Activated CD4-positive, alpha-beta T cell treated with anti-CD3 and anti-CD28 coated beads, Interleukin-2, amount 10 ng/mL, durations not matched to agents 7 days and 5 days (primary cell): ENCODE data around the gene GPR42. TPM values are rescaled to one million over a fixed set of nuclear protein-coding genes. Genes with fewer than 3 reads are reported as not detected.

Experiments used
- CTCF ChIA-PET: fragments of 350-600 bp; sonication (Branson Sonifier 250); formaldehyde crosslinking; loops from one replicate; lab custom pipeline; 2021; ENCODE audit warnings: antibody characterized with exemption; lab: Charles Lee
- POLR2A ChIA-PET: fragments of 350-600 bp; sonication (Branson Sonifier 250); formaldehyde crosslinking; loops from one replicate; lab custom pipeline; 2021; ENCODE audit warnings: antibody characterized with exemption; lab: Charles Lee
- DNase-seq: peaks from one replicate; pipeline ENCODE4 v3.0.0-alpha.2; 2020
- H3K27ac Mint-ChIP-seq: one replicate; pipeline ENCODE4 v1.8.0; 2021; ENCODE audit warnings: mild to moderate bottlenecking, moderate library complexity, mixed read lengths
- H3K27me3 Mint-ChIP-seq: one replicate; pipeline ENCODE4 v1.8.0; 2021; ENCODE audit warnings: mixed read lengths
- H3K36me3 Mint-ChIP-seq: one replicate; pipeline ENCODE4 v1.8.0; 2021; ENCODE audit warnings: low read depth, mixed read lengths
- H3K4me1 Mint-ChIP-seq: one replicate; pipeline ENCODE4 v1.8.0; 2021; ENCODE audit warnings: mixed read lengths
- H3K4me3 Mint-ChIP-seq: one replicate; pipeline ENCODE4 v1.8.0; 2021; ENCODE audit warnings: mild to moderate bottlenecking, moderate library complexity, mixed read lengths
- H3K9me3 Mint-ChIP-seq: one replicate; pipeline ENCODE4 v1.8.0; 2021; ENCODE audit warnings: mixed read lengths
- total RNA-seq, 2 experiments: library from RNA; stranded (reverse); gene quantifications; one replicate each; pipeline ENCODE4 v1.2.3, GENCODE V29; 2021

GPR42 gene
- total RNA-seq, 2 experiments from 2014 or later = not detected

DNA sequence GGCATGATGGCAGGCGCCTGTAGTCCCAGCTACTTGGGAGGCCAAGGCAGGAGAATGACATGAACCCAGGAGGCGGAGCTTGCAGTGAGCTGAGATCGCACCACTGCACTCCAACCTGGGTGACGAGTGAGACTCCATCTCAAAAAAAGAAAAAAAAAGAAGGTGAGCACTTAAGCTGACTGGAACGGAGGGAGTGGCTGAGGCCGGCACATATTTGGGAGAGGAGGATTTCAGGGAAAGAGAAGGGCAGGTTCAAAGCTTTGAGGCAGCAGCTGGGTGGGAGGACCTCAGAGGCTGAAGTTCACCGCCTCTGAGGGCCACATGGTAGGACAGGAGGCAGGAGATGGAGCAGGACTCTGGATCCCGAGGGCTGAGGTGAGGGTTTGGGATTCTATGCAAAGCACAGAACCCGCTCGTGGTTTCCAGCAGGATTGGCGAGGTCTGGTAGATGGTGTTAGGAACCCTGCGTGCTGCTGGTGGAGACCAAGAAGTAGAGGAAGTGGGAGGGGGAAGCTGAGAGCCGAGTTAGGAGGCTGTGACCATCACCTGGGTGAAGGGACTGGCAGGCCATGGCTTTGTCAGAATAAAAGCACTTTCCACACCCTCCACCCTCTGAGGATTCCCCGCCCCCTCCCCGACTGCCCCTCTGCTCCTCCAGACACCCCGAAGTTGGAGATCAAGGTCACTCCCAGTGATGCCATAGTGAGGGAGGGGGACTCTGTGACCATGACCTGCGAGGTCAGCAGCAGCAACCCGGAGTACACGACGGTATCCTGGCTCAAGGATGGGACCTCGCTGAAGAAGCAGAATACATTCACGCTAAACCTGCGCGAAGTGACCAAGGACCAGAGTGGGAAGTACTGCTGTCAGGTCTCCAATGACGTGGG is 33.5 kb upstream of the GPR42 start:
- peaks cover 16% of the 10 kb centered on the region for H3K4me1 Mint-ChIP-seq
- ChIA-PET CTCF (no interaction called here), POLR2A (no interaction called here)
- H3K36me3 Mint-ChIP-seq = no peaks in the 10 kb centered on the region
- no peak overlapping the region for H3K27ac Mint-ChIP-seq
- H3K9me3 Mint-ChIP-seq = no peaks in the 10 kb centered on the region
- DNase-seq = no peak
- H3K4me3 Mint-ChIP-seq = no peak overlapping the region
- H3K27me3 Mint-ChIP-seq = no peaks in the 10 kb centered on the region

DNA sequence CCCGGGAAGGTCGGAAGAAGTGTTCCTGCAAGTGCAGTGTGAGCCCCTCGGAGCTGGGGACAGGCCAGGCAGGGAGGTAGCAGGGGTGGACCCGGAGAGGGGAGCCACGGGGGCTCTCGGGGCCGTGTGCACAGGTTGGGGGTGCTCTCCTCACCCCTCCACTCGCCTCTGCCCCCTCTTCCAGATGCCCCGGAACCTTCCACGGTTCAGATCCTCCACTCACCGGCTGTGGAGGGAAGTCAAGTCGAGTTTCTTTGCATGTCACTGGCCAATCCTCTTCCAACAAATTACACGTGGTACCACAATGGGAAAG is 32.9 kb upstream of the GPR42 start:
- DNase-seq = no peak
- Mint-ChIP-seq H3K27ac (no peak overlapping the region), H3K36me3 (no peaks in the 10 kb centered on the region), H3K9me3 (no peaks in the 10 kb centered on the region), H3K4me3 (no peak overlapping the region), H3K4me1 (peaks cover 10% of the 10 kb centered on the region), H3K27me3 (no peaks in the 10 kb centered on the region)
- CTCF ChIA-PET = no interaction called here
- POLR2A ChIA-PET = no interaction called here

DNA sequence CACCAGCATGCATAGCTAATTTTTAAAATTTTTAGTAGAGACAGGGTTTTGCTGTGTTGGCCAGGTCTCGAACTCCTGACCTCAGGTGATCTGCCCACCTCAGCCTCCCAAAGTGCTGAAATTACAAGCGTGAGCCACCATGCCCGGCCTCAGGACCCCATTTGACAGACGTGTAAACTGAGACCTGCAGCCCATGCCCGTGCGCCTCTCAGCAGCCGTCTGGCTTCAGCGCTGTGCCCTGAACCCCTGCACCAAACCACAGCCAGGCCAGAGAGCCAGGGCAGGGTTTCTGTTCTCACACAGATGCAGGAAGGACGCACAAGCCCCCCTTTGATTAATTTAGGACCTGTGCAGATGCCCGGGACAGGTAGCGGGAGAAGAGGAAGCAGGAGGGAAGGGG is 30.4 kb upstream of the GPR42 start:
- no peak for DNase-seq
- Mint-ChIP-seq H3K27ac (no peak overlapping the region), H3K4me1 (no peaks in the 10 kb centered on the region), H3K36me3 (no peaks in the 10 kb centered on the region), H3K9me3 (no peaks in the 10 kb centered on the region), H3K4me3 (no peak overlapping the region), H3K27me3 (peaks cover 3% of the 10 kb centered on the region)
- CTCF ChIA-PET = interaction anchor here (0.6 to 2.0 kb wide), 2 partner anchors 13 to 24 kb away, joined by 5 to 6 read pairs; no protein-coding TSS in a partner anchor
- POLR2A ChIA-PET = no interaction called here

DNA sequence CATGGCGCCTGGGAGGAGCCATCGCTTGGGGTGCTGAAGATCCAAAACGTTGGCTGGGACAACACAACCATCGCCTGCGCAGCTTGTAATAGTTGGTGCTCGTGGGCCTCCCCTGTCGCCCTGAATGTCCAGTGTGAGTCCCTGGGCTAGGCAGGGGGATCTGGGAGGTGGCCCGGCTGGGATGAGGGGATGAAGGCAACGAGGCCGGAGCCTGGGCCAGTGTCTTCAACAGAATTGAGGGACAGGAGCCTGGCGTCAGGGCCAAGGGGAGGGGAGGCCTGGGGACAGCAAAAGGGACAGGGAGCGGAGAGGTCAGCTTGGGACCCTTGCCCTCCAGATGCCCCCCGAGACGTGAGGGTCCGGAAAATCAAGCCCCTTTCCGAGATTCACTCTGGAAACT is 29.9 kb upstream of the GPR42 start:
- peaks cover 3% of the 10 kb centered on the region for H3K27me3 Mint-ChIP-seq
- no peak overlapping the region for H3K4me3 Mint-ChIP-seq
- CTCF ChIA-PET = interaction anchor here (2.0 kb wide), 1 partner anchor 12 kb away, joined by 6 read pairs; no protein-coding TSS in a partner anchor
- H3K36me3 Mint-ChIP-seq = no peaks in the 10 kb centered on the region
- no peak for DNase-seq
- no peaks in the 10 kb centered on the region for H3K9me3 Mint-ChIP-seq
- no peak overlapping the region for H3K27ac Mint-ChIP-seq
- POLR2A ChIA-PET = no interaction called here
- H3K4me1 Mint-ChIP-seq = peaks cover 4% of the 10 kb centered on the region

DNA sequence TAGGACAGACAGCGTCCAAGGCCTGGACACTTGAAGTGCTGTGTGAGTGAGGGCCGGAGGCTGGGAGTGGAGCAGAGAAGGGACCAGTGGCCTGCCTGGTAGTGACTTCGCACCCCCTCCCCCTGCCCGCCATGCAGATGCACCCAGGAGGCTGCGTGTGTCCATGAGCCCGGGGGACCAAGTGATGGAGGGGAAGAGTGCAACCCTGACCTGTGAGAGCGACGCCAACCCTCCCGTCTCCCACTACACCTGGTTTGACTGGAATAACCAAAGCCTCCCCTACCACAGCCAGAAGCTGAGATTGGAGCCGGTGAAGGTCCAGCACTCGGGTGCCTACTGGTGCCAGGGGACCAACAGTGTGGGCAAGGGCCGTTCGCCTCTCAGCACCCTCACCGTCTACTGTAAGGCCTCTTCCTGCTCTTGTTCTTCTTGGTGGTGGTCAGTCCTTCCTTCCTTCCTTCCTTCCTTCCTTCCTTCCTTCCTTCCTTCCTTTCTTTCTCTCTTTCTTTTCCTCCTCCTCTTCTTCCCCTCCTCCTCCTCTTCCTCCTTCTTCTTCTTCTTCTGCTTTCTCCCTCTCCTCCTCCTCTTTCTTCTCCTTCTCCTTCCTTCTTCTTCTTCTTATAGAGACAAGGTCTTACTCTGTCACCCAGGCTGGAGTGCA is 29.2 kb upstream of the GPR42 start:
- CTCF ChIA-PET = interaction anchor here (2.0 kb wide), 1 partner anchor 11 kb away, joined by 6 read pairs; no protein-coding TSS in a partner anchor
- Mint-ChIP-seq H3K4me3 (no peak overlapping the region), H3K27ac (no peak overlapping the region), H3K27me3 (peaks cover 3% of the 10 kb centered on the region), H3K4me1 (peaks cover 11% of the 10 kb centered on the region), H3K9me3 (no peaks in the 10 kb centered on the region), H3K36me3 (no peaks in the 10 kb centered on the region)
- no peak for DNase-seq
- POLR2A ChIA-PET = no interaction called here

DNA sequence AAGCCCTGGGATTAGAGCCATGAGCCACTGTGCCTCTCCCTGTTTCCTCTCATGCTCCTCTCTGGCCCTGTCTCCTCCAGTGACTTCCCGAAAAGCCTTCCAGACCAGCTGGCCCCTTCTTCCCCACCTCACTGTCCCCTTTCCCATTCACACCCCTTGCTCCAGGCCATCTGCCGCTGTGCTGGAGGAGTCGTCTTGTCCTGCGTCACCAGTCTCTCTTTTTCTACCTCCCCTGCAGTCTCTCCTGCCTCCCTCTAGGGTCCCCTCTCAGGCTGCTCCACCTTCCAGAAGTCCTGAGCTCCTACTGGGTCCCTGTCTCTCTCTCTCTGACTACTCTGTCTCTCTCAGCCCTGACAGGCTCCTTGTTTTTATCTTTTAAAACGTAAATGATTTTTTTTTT is 28.4 kb upstream of the GPR42 start:
- DNase-seq = no peak
- Mint-ChIP-seq H3K27me3 (peaks cover 3% of the 10 kb centered on the region), H3K27ac (no peak overlapping the region), H3K4me3 (no peak overlapping the region), H3K9me3 (no peaks in the 10 kb centered on the region), H3K36me3 (no peaks in the 10 kb centered on the region), H3K4me1 (peaks cover 18% of the 10 kb centered on the region)
- POLR2A ChIA-PET = no interaction called here
- CTCF ChIA-PET = no interaction called here

DNA sequence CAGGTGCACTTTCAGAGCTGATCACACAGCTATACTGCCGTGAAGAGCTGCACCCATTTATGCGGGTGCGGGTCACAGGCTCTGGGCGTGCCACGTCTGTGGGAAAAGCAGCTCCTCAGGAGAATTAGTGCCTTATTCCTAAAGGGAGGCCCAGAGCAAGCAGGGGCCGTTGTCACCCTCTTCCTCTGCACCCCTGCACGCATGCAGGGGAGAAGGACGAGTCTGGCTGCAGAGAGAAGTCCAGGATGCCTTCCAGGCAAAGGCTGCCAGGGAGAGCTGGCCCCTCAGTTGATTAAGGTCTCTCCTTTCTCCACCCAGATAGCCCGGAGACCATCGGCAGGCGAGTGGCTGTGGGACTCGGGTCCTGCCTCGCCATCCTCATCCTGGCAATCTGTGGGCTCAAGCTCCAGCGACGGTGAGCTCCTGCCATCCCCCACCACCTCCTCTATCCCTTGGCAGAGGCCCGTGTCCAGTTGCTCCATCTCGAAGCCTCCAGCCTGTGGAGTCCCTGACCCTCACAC is 26.3 kb upstream of the GPR42 start:
- H3K9me3 Mint-ChIP-seq = no peaks in the 10 kb centered on the region
- CTCF ChIA-PET = no interaction called here
- peaks cover 35% of the 10 kb centered on the region for H3K4me1 Mint-ChIP-seq
- H3K27ac Mint-ChIP-seq = no peak overlapping the region
- POLR2A ChIA-PET = no interaction called here
- H3K27me3 Mint-ChIP-seq = peaks cover 3% of the 10 kb centered on the region
- DNase-seq = no peak
- no peaks in the 10 kb centered on the region for H3K36me3 Mint-ChIP-seq
- no peak overlapping the region for H3K4me3 Mint-ChIP-seq

DNA sequence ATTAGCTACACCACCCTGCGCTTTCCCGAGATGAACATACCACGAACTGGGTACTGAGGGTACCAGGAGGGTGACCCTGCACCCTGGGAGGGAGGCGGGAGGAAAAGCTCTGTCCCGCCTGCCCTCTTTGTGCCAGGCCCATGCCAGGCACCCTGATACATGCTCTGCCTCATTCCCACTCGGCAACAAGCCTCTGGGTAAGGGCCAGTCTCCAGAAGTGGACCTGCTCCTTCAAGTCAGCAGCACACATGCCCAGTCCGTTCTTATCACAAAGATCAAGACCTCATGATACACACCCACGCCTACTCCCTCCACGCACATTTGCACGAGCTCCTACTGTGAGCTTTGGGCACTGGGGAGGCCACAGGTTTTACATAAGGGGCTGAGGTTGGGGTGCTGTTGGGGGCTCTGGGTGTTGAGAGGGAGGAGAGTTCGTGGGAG is 25.2 kb upstream of the GPR42 start:
- H3K36me3 Mint-ChIP-seq = no peaks in the 10 kb centered on the region

DNA sequence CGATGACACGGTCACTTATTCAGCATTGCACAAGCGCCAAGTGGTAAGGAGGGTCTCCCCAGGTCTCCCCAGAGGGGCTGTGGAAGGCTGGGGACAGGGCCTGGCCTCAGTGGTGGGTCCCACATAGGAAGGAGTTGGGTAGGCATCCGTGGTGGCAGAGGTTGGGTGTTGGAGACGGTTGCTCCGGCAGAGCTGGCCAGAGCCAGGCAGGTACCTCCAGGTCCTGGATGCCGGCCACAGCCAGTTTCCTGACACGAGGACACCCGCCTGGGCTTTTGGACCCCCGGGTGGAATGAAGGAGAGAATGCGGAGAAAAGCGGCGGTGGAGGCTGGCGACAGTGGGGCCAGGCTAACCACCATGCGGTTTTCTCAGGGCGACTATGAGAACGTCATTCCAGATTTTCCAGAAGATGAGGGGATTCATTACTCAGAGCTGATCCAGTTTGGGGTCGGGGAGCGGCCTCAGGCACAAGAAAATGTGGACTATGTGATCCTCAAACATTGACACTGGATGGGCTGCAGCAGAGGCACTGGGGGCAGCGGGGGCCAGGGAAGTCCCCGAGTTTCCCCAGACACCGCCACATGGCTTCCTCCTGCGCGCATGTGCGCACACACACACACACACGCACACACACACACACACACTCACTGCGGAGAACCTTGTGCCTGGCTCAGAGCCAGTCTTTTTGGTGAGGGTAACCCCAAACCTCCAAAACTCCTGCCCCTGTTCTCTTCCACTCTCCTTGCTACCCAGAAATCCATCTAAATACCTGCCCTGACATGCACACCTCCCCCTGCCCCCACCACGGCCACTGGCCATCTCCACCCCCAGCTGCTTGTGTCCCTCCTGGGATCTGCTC is 24.4 kb upstream of the GPR42 start:
- Mint-ChIP-seq H3K27ac (peak overlapping the region; percentile 27), H3K4me3 (peak overlapping the region; percentile 40), H3K27me3 (peaks cover 3% of the 10 kb centered on the region), H3K36me3 (no peaks in the 10 kb centered on the region), H3K4me1 (peaks cover 37% of the 10 kb centered on the region), H3K9me3 (no peaks in the 10 kb centered on the region)
- CTCF ChIA-PET = interaction anchor here (1.0 to 1.3 kb wide), 5 partner anchors 13 to 248 kb away, joined by 3 read pairs; no protein-coding TSS in a partner anchor
- POLR2A ChIA-PET = no interaction called here
- DNase-seq = peak; percentile 69

More for the DNA sequence above, 25.2 kb upstream of the GPR42 start:
- Mint-ChIP-seq H3K9me3 (no peaks in the 10 kb centered on the region), H3K4me1 (peaks cover 37% of the 10 kb centered on the region), H3K4me3 (no peak overlapping the region), H3K27ac (no peak overlapping the region), H3K27me3 (peaks cover 3% of the 10 kb centered on the region)
- DNase-seq = no peak
- ChIA-PET CTCF (interaction anchor here (1.0 kb wide), 1 partner anchor 117 kb away, joined by 3 read pairs; no protein-coding TSS in a partner anchor), POLR2A (no interaction called here)

DNA sequence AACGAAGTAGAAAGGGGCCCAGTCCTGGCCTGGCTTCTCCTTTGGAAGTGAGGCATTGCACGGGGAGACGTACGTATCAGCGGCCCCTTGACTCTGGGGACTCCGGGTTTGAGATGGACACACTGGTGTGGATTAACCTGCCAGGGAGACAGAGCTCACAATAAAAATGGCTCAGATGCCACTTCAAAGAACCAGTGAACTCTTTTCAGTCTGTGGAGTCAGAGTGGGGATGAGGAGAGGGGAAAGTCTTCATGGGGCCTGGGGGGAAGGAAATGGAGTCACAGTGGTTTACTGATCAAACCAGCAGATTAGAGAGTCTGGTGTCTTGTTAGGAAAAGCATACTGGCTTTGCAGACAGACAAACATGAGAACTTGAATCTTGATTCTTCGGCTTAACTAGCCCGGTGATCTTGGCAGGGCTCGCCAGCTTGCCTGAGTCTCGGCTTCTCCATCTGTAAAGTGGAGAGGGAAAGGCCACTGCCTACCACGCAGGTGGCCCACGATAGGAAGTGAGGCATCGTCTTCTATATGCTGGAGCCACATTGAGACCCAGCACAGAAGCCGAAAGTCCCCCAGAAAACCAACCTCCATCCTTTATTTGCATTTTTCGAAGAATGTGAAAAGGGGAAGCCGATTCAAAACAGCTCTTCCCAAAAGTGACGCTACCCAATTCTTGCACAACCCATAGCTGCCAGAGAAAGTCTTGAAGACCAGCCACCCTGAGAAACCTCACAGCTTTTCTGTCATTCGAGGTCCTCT is 23.5 kb upstream of the GPR42 start, which contains the start of gene FFAR1:
Gene FFAR1, plus strand, starts transcription at position 732 of the 759 bp plus-strand sequence. CDS start 3,650 bp downstream, outside the sequence.
- Mint-ChIP-seq H3K27ac (peak within 1 kb of the TSS; percentile 51), H3K9me3 (no peaks in the 10 kb centered on the region), H3K4me3 (peak within 1 kb of the TSS; percentile 40), H3K27me3 (peaks cover 3% of the 10 kb centered on the region), H3K36me3 (no peaks in the 10 kb centered on the region), H3K4me1 (peaks cover 37% of the 10 kb centered on the region)
- DNase-seq = peak; percentile 51
- CTCF ChIA-PET = interaction anchor here (1.0 to 1.6 kb wide), 6 partner anchors 14 to 249 kb away, joined by 3 to 4 read pairs (median 3); no protein-coding TSS in a partner anchor
- POLR2A ChIA-PET = no interaction called here

DNA sequence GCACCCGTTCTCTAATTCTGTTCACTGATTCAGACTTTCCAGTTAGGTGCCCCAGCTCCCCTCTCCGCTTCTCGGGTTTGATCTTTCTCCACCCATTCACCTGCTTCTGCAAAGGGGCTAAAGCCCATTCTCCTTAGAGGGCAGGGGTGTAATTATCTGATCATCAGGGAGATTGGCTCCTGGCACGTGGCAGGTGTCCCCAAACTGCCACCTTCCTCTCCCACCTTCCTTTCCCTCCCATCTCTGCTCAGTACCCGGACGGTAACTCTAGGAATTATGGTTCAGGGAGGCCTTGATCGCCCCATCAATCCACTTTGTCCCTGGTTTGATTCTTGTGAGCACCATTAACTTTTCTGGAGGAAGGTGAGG is 23.0 kb upstream of the GPR42 start:
- Mint-ChIP-seq H3K9me3 (no peaks in the 10 kb centered on the region), H3K27ac (peak overlapping the region; percentile 33), H3K36me3 (no peaks in the 10 kb centered on the region), H3K4me1 (peaks cover 41% of the 10 kb centered on the region), H3K4me3 (peak overlapping the region; percentile 40), H3K27me3 (peaks cover 3% of the 10 kb centered on the region)
- no peak for DNase-seq
- ChIA-PET CTCF (interaction anchor here (0.9 to 1.6 kb wide), 4 partner anchors 34 to 147 kb away, joined by 3 to 4 read pairs (median 3); no protein-coding TSS in a partner anchor), POLR2A (no interaction called here)
